Measurements from ENCODE around the gene CLCA2. TPM values are rescaled to one million over a fixed set of nuclear protein-coding genes. Genes with fewer than 3 reads are reported as not detected.
"Not testable (repeated sequence)": the region's sequence is repeated elsewhere in the genome, so short reads cannot be mapped to it uniquely, and the experiment has no call there.

Gene CLCA2
- total RNA-seq, 2 donors from 2014 or later = not detected

- Mint-ChIP-seq H3K36me3 (no peaks in the 10 kb centered on the region), H3K27ac (no peak overlapping the region), H3K9me3 (no peaks in the 10 kb centered on the region)
- no peak for ATAC-seq
- no peak for DNase-seq (ENCODE audit: low spot score in 2 of 2)
Measured at GRCh38 chr1:86491171-86491950, 67.4 kb downstream of the CLCA2 start.

GRCh38 chr1:86498281-86498680 lies 74.3 kb downstream of the CLCA2 start:
- Mint-ChIP-seq H3K27ac (no peak overlapping the region), H3K9me3 (no peaks in the 10 kb centered on the region), H3K36me3 (no peaks in the 10 kb centered on the region)
- ATAC-seq (no peak), DNase-seq (ENCODE audit: low spot score in 2 of 2) (no peak)

DNA sequence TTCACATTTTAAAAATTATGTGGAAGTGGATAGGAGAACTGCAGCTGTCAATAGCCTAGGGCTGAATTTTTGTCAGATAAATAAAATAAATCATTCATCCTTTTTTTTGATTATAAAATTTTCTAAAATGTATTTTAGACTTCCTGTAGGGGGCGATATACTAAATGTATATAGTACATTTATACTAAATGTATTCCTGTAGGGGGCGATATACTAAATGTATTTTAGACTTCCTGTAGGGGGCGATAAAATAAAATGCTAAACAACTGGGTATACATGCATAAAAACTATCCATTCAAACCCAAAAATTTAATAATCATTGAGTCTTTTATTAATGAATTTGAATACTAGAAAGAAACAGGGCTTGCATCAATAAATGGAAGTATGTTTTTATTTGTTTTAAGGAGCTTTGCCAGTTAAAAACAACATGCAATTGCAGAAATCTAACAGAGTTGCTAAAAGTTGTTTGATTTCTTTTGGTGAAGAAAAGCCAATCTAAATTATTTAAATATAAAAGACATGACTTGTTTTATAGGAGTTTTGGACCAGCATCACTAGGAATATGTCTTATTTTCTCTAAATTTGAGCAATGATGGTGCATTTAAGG lies 76.1 kb downstream of the CLCA2 start:
- ATAC-seq (peak; percentile 33 to 66), DNase-seq (ENCODE audit: low spot score in 2 of 2) (no peak)
- Mint-ChIP-seq H3K27ac (no peak overlapping the region), H3K9me3 (no peaks in the 10 kb centered on the region), H3K36me3 (no peaks in the 10 kb centered on the region)

DNA sequence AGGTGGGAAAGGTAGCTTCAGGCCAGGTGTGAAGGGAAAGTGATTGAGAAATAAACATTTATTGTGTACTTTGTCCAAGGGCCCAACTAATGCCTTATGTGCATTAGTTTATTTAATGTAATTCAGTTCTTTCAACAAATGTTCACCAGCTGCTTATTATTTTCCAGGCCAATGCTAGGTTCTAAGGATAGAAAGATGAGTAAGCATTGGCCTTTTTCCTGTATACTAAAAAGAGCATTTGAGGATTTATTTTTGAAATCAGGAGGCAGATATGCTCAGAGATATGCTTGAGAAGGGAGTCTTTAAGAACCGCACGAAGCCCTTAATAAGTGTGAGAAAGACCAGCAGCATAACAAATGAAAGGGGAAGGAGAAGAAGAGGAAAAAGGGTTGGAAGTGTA lies 76.7 kb downstream of the CLCA2 start:
- no peak overlapping the region for H3K27ac Mint-ChIP-seq
- H3K36me3 Mint-ChIP-seq = no peaks in the 10 kb centered on the region
- no peak for DNase-seq (ENCODE audit: low spot score in 2 of 2)
- no peak for ATAC-seq
- no peaks in the 10 kb centered on the region for H3K9me3 Mint-ChIP-seq

- ATAC-seq = peak; percentile 71 to 76
- H3K27ac Mint-ChIP-seq; H3K9me3 Mint-ChIP-seq; H3K36me3 Mint-ChIP-seq; DNase-seq (ENCODE audit: low spot score in 2 of 2): not testable (repeated sequence)
Measured at GRCh38 chr1:86502125-86502646, 78.2 kb downstream of the CLCA2 start.

- H3K36me3 Mint-ChIP-seq = no peaks in the 10 kb centered on the region
- peak in 1 of 2 donors; percentile 53 for ATAC-seq
Measured at GRCh38 chr1:86502721-86503405, 78.9 kb downstream of the CLCA2 start.

DNA sequence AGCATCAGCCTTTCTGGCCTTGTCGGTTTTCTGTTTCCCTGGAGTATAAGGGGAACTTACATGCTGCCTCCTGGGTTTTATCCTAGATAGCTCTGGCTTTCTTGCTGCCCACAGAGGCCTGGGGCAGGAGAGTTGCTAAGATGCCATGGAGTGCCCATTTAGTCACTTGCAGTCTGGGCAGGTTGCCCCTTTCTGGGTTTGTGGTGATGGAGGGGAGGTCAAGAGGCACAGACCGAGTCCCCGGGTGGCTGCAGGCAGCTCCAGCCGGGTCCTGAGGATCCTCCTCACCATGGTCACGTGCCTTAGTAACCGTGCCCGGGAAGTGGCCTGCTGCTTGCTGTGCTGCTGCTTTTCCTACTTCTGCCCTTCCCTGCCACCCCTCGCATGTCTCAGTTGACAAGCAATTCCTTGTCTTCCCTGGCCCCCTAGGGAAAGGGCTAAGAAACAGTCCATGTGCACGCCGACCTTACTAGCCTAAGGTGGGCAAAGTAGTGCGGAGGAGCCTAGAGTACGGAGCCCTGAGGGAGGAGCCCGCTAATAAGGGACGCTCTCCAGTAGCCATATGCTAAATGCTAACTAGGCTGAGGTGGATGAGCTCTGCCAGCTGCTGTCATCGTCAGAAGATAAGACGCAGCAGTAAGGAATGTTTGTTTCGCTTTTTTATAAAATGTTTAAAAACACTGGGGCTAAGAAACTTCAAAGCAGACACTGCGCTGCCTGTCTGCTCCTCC lies 79.6 kb downstream of the CLCA2 start:
- no peak for DNase-seq (ENCODE audit: low spot score in 2 of 2)
- Mint-ChIP-seq H3K9me3 (no peaks in the 10 kb centered on the region), H3K27ac (no peak overlapping the region), H3K36me3 (no peaks in the 10 kb centered on the region)
- no peak for ATAC-seq

More at GRCh38 chr1:86502721-86503405, 78.9 kb downstream of the CLCA2 start:
- no peaks in the 10 kb centered on the region for H3K9me3 Mint-ChIP-seq
- no peak overlapping the region for H3K27ac Mint-ChIP-seq
- DNase-seq (ENCODE audit: low spot score in 2 of 2) = no peak

DNA sequence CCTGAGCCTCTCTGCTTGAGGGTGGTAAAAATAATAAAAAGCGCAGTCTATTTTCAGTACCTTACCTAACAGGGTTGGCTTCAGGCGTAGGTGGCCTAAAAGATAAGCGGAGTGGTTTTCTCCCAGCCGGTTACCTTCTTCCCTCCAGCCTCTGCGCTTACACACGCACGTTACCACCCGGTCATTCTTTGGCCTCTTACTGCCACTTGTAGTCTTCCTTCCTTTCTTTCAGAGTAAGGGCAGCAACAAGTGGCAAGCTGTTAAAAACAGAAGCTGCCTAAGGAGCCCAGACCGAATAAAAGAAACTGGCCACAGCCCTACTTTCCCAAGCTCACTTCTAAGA lies 80.1 kb downstream of the CLCA2 start:
- Mint-ChIP-seq H3K9me3 (no peaks in the 10 kb centered on the region), H3K27ac (no peak overlapping the region), H3K36me3 (no peaks in the 10 kb centered on the region)
- DNase-seq (ENCODE audit: low spot score in 2 of 2) (no peak), ATAC-seq (no peak)

- no peak for DNase-seq (ENCODE audit: low spot score in 2 of 2)
- no peak for ATAC-seq
- Mint-ChIP-seq H3K27ac (no peak overlapping the region), H3K36me3 (no peaks in the 10 kb centered on the region), H3K9me3 (no peaks in the 10 kb centered on the region)
Measured at GRCh38 chr1:86504895-86505563, 81.1 kb downstream of the CLCA2 start.

DNA sequence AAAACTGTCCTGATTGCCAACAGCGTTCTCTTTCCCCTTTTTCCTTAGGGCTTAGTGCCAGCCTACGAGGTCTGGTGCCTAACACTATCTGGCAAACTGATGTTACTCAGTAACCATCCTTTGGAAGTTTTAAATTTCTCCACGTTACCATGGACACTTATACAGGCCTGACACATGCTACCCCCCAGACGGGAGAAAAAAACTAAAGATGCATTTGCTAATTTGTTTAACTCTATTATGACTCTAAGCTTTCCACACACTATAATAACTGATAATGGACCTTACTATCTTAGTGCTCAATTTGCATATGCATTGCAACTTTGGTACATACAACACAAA lies 81.6 kb downstream of the CLCA2 start:
- no peak for ATAC-seq
- no peak overlapping the region for H3K27ac Mint-ChIP-seq
- H3K9me3 Mint-ChIP-seq = no peaks in the 10 kb centered on the region
- DNase-seq (ENCODE audit: low spot score in 2 of 2) = no peak
- no peaks in the 10 kb centered on the region for H3K36me3 Mint-ChIP-seq

Other genes starting within 250 kb of the CLCA2 start
- gene ODF2L, start 27.8 kb upstream of the CLCA2 start, total RNA-seq = 10 to 100 TPM; 21.3 to 29.7 TPM
- not detected for gene CLCA1, start 44.8 kb downstream of the CLCA2 start, total RNA-seq
- not detected for gene CLCA4, start 122.9 kb downstream of the CLCA2 start, total RNA-seq

All from activated naive CD4-positive, alpha-beta T cell treated with anti-CD3 and anti-CD28 coated beads, Interleukin-2, amount 50 U/mL, for 72 hours (primary cell).